ENCODE data around the gene ZMYND10. TPM values are rescaled to one million over a fixed set of nuclear protein-coding genes. Genes with fewer than 3 reads are reported as not detected.
A peak's percentile ranks its signal among the peaks of the same experiment; 100 is the strongest.

Gene ZMYND10
- total RNA-seq, 1 experiment from 2014 or later, result 1.4 TPM

- H3T11ph ChIP-seq (ENCODE audit: low read length), result no peak overlapping the region
- H3K36me3 Mint-ChIP-seq (ENCODE audit: insufficient read depth in 1 of 3, low read depth in 3 of 3), result peaks cover 48 to 57% (median 56%) of the 10 kb centered on the region in 3 experiments
- no peak overlapping the region for H3K23ac ChIP-seq (ENCODE audit: insufficient read length, low read depth, low read length)
- H4K20me1 ChIP-seq (ENCODE audit: control insufficient read depth, insufficient read depth, insufficient read length), result no peaks in the 10 kb centered on the region
- no peak overlapping the region for H3K18ac ChIP-seq (ENCODE audit: insufficient read length, low read depth, low read length)
- H4K91ac ChIP-seq (ENCODE audit: insufficient read length, low read depth, low read length), result no peak overlapping the region
- H3K4me1 ChIP-seq (ENCODE audit: insufficient read depth, low read length), result no peaks in the 10 kb centered on the region; the same call in 1 of the 2 replicates
- no peaks in the 10 kb centered on the region for H3K27me3 ChIP-seq (ENCODE audit: insufficient read depth, low read length)
- no CpG with 5 or more reads among the region's 6 CpGs for WGBS (ENCODE audit: extremely low coverage, insufficient read length, low lambda C conversion rate)
- no peak overlapping the region for H3K14ac ChIP-seq (ENCODE audit: insufficient read depth, low read length)
- H2AFZ ChIP-seq (ENCODE audit: low read length), result no peak overlapping the region
- no peak overlapping the region for H3K4ac ChIP-seq (ENCODE audit: low read depth, low read length)
- no peak for DNase-seq
- peaks cover 5 to 7% of the 10 kb centered on the region in 2 experiments for H3K9me3 Mint-ChIP-seq
- 0 out of 7 replicates have a peak overlapping the region, but pooled peaks of 1 of the 3 experiments have one; percentile 28 for H3K27ac Mint-ChIP-seq
- H3K23me2 ChIP-seq (ENCODE audit: insufficient read length, low read depth, low read length, poor library complexity, severe bottlenecking), result peaks cover 7% of the 10 kb centered on the region
- H3K9ac ChIP-seq (ENCODE audit: extremely low read depth, insufficient read length, low read length), result no peak overlapping the region
- H2AK5ac ChIP-seq (ENCODE audit: insufficient read length, low read length), result no peak overlapping the region
- no peak overlapping the region for H3K4me2 ChIP-seq (ENCODE audit: insufficient read depth, insufficient read length, low read length)
- H3K27me3 Mint-ChIP-seq (ENCODE audit: low read depth), result no peaks in the 10 kb centered on the region
- H3K79me1 ChIP-seq (ENCODE audit: insufficient read depth, low read depth, low read length, poor library complexity, severe bottlenecking), result no peaks in the 10 kb centered on the region
- no peak for TF ChIP-seq CTCF (conservative IDR thresholded peaks at IDR 0.05)
- H3K56ac ChIP-seq (ENCODE audit: insufficient read length, low read depth, low read length), result no peak overlapping the region
- no peak overlapping the region for H2BK120ac ChIP-seq (ENCODE audit: low read depth, low read length, poor library complexity, severe bottlenecking)
- peaks cover 15 to 30% of the 10 kb centered on the region in 2 experiments for H3K4me1 Mint-ChIP-seq
- no peak overlapping the region for H2BK20ac ChIP-seq (ENCODE audit: low read depth, low read length, poor library complexity, severe bottlenecking)
- no peaks in the 10 kb centered on the region for H3K9me3 ChIP-seq (ENCODE audit: control insufficient read depth, low read depth, low read length)
- no peak overlapping the region for H3K4me3 Mint-ChIP-seq
- no peak overlapping the region for H4K8ac ChIP-seq (replicated peaks; ENCODE audit: insufficient read length, low read depth, low read length)
- H2BK5ac ChIP-seq (ENCODE audit: insufficient read length, low read length), result no peak overlapping the region
- H2BK15ac ChIP-seq (ENCODE audit: low read depth, low read length), result no peak overlapping the region
- H2BK12ac ChIP-seq (ENCODE audit: insufficient read length, low read depth, low read length), result no peak overlapping the region
- H3K27ac ChIP-seq (ENCODE audit: insufficient read length, low read depth, low read length), result no peak overlapping the region
- peaks cover 5% of the 10 kb centered on the region; the same call in 1 of the 2 replicates for H3K79me2 ChIP-seq (ENCODE audit: insufficient read depth, low read length)
- no peak overlapping the region for H4K5ac ChIP-seq (ENCODE audit: insufficient read length, low read depth, low read length)
Observed at GRCh38 chr3:50317300-50317699, 28.2 kb downstream of the ZMYND10 start.
